Activated gamma-delta T cell treated with Interleukin-2 at 50 U/mL for 16 hours (primary cell): ENCODE measurements around the gene RBBP7.
A peak's percentile ranks its signal among the peaks of the same experiment; 100 is the strongest.

ENCODE experiments used
- DNase-seq: peaks from one replicate; pipeline ENCODE4 v3.0.0-alpha.2; 2020

The RBBP7 gene

DNA sequence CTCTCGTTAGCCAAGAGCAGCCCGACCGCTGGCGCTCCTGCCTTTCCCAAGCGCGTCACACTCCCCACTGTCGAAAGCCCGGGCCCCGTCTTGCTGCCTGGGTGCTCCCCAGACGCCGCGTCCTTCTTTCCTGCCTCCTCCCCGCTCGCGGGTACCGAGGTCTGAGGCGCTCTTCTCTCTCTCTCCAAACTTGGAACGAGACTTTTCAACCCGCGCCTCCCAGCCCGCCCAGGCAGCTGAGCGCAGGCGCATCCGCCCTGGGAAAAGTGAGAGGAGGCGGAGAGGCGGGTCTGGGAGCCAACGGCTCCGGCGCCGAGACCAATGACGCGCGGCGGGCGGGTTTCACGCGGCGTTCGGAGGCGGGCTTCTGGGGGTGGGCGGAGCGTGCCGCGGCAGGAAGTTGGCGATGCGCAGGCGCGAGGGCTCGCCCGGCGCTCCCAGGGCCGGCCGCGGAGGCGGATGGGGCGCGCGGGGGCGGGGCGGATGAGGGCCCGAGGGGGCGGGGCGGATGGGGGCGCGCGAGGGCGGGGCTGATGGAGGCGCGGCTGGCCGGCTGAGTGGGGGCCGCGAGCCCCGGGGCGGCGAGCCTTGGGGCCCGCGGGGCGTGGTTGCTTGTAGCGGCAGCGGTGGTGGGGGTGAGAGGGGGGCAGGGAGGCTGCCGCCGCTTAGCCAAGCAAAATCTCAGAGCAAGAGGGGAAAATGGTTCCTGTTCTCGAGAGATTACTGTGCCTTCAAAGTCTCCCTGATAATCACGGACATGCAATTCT, at the start of gene RBBP7:
Gene RBBP7 (minus strand): TSS at position 268 of the 767 bp plus-strand sequence. CDS start 309 bp downstream, outside the sequence.
- peak; percentile 93 for DNase-seq

DNA sequence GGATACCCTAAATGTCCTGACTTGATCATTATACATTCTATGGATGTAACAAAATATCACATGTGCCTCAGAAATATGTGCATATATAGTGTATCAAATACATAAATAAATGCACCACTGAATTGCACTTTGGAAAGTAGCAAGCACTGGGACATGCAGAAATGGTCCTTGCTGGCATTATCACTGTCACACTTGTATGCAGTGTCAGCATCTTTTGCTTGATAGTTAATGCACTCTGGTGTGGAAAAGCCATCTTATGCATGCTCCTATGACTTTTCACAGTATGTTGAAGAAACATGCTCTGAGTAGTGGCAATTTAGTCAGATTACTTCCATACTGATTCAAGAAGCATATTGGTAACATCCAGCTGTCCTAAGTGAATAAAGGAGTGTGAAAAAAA, 48.8 kb upstream of the RBBP7 start:
- DNase-seq: no peak

DNA sequence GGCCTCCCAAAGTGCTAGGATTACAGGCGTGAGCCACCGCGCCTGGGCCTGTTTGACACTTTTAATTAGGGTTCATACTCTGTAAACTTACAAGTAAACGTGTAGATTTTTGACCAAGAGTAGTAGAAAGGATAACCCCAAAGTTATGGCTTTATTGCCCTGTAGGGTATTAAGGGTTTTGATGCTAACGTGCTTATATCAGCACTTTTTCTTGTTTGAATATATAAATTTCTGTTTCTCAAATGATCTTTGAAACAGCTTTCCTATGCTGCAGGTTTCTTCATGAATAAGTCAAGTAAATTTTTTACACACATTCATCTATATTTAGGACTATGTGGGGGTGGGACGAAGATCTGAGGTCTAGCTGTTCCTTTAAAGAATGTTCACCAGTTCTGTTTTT, 47.0 kb upstream of the RBBP7 start:
- no peak for DNase-seq

DNA sequence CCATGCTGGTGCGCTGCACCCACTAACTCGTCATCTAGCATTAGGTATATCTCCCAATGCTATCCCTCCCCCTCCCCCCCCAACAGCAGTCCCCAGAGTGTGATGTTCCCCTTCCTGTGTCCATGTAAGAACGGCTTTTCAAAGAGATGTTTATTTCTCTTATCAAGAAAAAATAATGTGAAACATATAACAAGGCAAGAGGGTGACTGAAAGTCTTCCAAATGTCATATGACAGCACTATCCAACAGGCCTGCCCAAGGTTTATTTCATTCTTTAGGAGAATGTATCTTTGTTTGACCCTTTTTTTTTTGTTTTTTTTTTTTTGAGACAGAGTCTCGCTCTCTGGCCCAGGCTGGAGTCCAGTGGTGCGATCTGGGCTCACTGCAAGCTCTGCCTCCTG, 46.4 kb upstream of the RBBP7 start:
- DNase-seq: no peak

DNA sequence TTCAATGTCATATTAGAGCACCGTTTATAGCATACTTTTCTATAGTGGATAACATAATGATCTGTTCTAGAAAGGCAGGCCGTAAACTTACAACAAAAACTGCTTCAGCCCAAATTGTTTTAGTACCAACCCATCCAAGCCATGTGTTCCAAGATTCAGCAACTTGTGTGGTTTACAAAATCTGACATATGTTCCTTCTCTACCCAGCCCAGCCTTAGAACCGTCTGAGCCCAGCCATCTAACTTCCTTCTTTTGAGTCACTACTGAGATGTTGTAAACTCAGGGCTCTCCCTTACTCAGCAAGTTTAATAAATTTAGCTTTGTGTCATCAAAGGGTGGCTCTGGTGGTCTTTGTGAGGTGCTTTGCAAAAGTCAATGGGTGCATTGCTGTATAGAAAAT, 43.9 kb upstream of the RBBP7 start:
- no peak for DNase-seq

DNA sequence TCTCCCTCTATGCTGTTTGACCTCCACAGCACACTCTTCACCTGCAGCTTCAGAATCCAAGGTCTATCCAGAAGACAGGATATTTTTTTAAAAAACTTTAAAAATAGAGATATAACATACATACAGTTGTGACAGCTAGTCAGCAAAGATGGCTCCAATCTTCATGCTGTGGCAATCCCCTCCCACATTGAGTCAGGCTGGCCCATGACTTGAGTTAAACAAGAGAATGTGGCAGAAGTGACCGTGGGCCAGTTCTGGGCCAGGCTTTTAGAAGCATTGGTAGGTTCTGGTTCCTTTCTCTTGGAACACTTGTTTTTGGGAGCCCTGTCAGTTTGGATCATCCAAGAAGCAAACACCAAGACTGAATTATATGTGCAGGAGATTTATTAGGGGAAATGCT, 40.2 kb upstream of the RBBP7 start:
- DNase-seq: no peak

DNA sequence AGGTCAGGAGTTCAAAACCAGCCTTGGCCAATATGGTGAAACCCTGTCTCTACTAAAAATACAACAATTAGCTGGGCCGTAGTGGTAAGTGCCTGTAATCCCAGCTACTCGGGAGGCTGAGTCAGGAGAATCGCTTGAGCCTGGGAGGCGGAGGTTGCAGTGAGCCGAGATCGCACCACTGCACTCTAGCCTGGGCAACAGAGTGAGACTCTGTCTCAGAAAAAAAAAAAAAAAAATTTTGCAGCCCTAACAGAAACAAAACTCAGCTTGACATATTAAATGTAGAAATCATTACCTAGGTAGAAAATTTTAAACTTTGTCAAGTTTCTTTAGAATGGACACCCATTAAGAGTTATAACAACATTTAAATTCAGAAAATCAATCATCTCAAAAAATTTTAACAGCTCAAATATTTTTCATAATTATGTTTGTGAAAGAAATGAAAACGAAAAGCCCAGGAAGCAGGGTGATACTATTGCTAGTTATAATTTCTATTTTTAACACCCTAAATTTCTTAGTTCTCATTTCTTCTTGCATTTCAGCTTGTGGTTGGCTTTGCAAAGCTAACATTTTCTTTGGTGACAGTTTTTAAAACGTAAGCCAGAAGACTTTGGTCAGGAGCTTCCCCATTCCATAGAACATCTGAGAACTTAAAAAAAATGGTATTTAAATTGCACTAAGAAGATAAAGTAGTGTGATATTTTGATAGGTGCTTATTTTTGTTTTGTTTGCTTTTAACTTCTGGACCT, 33.3 kb upstream of the RBBP7 start:
- DNase-seq: no peak

DNA sequence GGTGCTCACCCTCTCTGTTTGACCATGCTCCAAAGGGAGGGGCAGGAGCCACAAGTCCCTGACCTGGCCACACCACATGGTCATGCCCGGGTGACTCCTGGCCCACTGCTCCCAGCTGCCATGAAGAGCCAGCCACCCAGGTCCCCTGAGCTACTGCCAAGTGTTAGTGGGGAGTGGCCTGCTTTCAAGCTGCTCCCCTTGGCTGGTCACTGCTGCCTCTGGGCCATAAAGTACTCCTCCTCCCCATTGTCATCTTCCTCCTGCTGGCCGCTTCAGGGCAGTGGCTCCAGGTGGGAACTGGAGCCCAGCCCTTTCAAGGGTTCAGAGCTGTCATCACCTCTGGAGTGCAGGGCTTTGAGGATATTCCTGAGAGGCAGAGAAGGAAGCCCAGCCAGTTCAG, 27.3 kb upstream of the RBBP7 start:
- DNase-seq: no peak

DNA sequence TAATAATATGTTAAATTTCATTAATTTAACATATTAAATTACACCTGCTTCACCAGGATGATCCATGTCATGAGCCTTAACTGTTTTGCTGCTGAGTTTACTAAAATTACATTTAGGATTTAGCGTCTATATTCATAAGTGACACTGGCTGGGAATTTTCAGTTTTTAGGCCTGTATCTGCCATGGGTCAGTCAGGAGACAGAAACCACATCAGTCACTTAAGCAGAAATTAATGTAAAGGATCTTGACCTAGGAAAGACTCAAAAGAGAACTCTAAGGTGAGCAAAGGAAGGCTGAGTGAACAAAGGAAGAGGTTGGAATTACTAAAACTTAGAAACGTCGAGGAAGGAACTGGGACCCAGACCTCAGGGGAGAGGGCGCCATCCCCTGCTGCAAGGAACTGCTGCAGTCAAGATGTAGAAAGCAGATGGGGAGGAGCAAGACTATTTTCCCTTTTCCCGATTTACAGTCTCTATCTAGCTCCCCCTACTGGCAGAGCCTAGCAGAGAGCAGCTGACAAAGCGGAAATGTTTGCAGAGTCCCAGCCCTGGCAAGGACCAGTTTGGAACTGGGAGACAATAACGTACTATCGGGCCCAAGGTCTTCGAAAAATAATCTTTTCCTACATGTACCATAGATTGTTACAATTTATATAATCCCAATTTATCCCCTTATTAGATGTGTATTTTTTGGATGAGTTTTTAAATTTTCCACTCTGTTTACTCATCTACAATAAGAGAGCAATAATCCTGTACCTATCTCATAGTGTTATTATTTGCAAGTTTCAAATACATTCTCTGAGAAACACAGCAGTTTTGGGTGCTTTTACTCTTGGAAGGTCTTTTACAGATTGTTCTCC, 22.6 kb upstream of the RBBP7 start:
- peak; percentile 49 for DNase-seq

DNA sequence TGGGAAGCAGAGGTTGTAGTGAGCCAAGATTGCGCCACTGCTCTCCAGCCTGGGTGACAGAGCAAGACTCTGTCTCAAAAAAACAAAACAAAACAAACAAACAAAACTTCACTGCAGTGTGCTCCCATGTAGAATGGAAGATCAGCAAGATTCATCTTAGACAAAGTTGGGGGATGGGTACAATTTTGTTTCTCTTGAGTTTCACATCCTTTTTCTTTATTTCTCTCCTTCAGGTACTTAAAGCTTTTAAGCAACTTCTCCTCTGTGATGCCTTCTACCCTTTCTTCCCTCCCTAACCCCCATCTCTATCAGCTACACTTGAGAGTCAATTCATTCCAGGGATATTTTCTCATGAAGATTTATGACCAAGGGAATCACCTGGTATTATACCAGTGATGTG, 15.5 kb upstream of the RBBP7 start:
- no peak for DNase-seq

DNA sequence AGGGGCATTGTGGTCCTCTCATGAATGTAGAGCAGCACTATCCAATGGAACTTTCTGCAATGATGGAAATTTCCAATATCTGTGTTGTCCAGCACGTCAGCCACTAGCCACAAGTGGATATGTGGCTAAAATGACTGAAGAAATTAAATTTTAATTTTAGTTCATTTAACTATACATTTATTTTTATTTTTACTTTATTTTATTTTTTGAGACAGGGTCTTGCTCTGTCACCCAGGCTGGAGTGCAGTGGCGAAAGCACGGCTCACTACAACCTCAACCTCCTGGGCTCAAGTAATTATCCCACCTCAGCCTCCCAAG, 13.3 kb upstream of the RBBP7 start:
- no peak for DNase-seq

DNA sequence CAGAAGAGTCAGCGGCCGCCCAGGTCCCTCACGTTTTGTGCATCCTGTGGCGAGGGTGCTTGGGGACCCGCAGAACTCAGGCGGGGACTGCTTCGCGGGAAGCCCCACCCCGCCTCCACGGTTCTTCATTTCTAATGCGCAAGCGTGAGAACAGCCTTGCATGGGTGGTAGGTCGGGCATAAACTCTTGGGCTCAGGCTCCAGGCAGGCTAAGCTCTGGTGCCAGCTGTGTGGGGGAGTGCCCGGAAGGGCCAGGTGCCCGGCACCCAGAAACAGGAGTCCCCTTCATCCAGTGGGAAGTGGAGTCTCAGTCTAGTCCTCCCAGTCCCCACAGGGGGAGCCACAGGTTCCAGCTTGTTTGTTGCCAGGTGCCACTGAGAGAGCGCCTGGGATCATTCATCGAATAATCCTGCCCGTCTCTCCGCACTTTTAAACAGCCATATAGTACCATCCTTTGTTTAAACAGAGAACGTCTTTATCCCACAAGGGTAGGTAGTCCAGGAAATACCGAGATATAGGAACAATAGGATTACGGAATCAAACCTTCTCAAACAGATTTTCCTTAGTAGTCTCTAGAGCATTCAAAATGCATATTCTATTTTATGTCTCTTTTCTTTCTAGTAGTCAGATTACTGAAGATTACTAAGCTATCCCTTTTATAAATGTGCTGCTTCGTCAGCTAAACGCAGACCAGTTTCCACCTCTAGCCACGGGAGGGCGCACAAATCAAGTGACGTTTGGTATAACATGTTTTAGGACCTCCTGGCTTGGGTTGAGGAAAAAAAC, 12.7 kb upstream of the RBBP7 start:
- DNase-seq: peak; percentile 65

DNA sequence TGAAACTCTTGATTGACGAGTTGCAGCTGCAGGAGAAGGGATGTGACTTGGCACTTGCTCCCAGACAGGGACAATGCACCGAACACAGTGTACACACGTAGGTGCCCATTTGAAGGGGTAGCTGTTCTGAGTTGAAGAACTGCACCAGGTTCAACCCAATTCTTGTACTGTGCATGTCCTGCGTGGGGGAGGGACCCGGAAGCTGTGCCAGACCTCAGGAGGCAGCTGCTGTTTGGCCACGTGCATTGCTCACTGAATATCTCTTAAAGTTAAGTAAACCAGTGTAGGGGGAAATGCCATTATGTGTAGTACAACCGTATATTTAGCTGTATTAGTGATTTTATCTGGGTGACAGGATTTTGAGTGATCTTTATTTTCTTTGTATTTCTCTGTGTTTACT, 12.0 kb upstream of the RBBP7 start:
- DNase-seq: no peak

DNA sequence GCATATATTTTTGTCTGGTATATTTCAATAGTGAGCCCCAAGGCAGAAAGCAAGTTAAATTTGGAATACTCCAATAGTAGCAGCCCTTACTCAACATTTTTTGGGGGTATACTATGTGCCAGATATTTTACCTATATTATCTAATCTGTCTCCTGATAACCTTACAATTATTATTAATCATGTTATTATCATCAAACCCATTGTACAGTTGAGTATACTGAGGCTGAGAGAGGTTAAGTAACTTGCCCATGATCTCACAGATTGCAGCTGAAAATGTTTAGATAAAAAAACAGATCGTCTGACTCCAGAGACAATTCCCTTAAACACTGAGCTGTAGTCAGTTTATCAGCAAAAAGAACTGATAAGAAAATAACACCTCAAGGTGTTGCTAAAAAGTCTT, 6.5 kb upstream of the RBBP7 start:
- no peak for DNase-seq

DNA sequence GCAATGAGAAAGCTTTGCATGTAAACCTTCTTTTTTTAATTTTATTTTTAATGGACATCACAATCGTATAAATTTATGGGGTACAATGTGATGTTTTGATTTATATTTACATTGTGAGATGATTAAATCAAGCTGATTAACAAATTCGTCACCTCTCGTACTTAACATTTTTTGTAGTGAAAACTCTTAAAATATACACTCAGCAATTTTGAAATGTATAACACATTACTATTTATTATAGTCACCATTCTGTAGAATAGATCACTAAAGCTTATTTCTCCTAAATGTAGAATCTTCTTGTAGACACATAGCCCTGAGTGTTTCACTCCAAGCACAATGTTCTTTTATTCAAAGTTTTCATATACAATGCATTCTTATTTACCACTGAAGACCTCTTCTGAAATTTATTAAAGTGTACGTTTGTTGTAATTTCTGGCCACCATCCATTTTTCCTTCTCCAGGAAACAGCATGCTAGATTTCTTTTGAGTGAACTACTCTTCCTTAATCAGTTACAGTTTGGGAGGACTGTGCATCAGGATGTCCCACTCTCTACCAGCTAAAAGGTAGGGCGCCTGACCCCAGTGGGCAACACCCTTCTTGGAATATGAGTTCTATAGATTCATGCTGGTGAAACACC, 4.4 kb upstream of the RBBP7 start:
- no peak for DNase-seq

DNA sequence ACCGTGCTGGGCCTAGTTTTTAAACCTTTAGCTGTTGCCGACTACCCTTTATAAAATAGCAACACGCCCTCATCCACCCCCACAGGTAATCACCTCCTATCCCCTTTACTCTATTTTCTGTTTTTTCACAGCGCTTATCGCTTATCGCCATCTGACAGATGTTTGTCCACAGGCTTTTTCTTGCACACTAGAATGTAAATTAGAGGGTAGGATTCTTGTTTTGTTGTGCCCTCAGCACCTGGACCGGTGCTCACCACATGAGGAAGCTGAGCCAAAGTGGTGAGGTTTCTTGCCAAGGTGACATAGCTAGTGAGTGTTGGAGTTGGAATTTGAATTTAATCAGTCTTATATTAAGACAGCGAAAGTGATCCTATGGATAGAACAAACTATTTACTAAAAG, 2.9 kb upstream of the RBBP7 start:
- no peak for DNase-seq

DNA sequence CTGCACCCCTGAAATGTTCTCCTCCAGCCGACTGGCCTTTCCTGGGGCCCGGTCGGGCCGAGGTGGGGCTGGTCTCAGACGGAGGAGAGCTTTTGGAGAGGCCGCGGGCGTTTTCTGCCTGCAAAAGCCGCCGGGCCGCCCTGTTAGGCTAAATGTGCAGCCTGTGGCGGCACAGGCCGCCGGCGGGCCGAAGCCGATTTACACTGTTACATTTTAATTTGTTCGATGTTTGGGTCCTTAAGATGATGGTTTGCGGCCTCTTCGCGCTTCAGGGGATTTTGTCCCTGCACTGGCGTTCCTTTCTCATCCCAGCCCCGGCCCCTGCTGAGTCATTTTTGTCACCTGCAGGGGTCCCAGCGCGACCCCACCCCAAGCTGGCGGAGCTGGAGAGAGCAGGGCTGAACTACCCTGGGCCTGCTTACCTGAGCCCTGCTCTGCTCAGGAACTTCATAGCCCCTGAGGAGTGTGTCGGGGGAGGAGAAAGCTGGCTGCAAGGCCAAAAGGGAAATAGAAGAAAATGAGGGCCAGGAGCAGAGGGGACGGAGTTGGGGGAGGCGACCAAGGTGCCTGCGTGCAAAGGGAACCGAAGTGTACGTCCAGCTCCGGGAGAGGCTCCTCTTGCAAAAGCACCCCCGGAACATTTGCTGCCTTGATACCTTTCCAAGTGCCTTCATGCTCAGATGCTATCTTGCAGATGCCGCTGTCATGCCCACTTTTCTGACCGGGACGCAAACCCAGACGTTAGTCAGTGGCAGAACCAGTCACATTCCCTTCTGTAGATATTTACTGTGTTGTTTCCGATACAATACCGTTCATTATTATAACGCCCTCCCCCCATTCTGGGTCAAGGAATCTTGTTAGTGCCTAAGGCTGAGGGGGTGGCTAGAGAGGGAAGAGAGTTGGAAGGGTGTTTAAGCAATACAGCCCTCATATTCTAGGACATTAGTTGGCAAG, 977 bp upstream of the RBBP7 start:
- DNase-seq: no peak

DNA sequence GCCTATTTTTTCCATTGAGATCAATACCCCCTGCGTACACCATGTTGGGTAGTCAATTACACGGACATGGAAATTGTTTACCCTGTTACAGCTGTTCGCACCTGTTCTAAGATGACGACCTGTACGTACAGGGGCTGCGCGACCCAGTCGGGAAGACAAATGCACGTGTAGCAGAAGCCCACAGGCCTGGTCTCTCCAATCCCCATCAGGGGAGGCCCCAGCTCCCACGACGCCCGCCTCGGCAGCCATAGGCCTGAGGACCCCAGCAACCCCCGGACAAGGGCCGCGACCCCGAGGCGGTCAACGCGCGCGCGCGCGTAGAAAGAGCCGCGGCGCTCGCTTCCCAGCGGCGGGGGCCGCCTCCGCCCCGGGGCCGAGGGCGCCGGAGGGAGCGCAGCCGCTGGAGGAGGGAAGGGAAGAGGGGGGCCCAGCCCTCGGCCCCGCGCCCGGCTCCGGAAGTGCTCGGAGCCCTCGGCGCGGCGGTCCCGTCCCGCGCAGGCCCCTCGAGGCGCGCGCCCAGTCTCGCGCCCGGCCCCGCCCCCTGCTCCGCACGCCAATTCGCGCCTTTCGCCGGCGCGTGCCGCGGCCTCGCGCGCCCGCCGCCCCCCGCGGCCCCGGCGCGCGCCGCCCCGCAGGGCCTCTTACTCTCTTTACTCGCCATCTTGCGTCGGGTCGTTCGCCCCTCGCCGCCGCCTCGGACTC, 618 bp downstream of the RBBP7 start:
- peak; percentile 43 for DNase-seq

DNA sequence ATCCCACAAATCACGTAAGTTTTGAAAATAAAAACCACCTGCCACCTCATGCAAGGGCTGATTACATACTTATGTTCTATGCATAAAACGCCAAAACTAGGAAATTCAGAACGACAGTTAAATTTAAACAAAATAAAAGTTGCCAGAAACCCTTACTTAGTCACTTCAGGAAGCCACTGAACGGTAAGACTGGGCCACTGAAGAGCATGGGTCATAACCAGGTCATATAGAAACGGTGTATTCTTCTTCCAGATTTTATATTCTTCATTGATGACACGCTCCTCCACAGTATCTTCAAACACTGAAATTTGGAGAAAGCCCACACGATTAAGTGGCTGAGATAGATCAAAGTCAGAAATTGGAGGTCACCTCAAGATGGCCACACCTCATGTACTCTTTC, 1.2 kb downstream of the RBBP7 start:
- DNase-seq: no peak

DNA sequence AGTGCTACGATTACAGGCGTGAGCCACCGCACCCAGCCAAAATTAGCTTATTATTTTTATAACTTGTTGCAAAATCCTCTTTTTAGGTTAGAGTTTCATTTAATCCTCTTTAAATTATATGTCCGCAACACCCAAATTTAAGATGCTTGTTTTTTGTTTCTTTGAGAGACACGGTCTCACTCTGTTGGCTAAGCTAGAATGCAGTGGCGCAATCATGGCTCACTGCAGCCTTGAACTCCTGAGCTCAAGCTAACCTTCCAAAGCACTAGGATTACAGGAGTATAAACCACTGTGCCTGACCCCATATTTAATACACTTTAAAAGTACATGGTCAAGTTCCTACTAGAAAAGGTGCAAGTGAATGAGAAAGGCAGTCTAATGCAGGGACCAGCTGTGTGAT, 2.2 kb downstream of the RBBP7 start:
- DNase-seq: no peak

DNA sequence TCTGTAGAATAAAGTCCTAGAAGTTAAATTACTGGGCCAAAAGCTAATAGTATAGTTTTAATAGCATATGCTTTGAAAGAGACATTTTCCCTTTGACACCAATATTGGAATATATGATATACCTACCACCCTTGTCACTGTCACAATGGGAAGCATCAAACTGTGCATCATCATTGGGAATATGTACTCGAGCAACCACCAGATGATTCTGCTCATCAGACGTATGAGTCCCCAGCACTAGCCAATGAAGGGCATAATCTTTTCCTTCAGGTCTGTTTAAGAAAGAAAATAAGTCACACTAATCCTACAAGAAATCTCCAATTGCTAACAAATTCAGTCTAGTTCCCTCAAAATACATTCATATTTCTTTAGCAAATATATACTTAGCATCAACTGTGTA, 7.3 kb downstream of the RBBP7 start:
- DNase-seq: no peak
